AG10803 (cell line): ENCODE data around the gene KRTAP5-7.

ENCODE experiments used
- DNase-seq: peaks from one replicate; pipeline ENCODE4 v3.0.0; 2010; ENCODE audit warnings: low read depth
- H3K4me3 ChIP-seq: 2 replicates; pipeline ENCODE4 v1.5.1; 2011; ENCODE audit warnings: mild to moderate bottlenecking, low read length, control low read depth
- CTCF ChIP-seq: conservative IDR thresholded peaks from 2 replicates; pipeline ENCODE4 v1.5.1; 2011; ENCODE audit warnings: mild to moderate bottlenecking, low read length, control low read depth, inconsistent platforms

The KRTAP5-7 gene

GRCh38 chr11:71544525-71545214, 17.6 kb downstream of the KRTAP5-7 start:
- DNase-seq = no peak
- TF ChIP-seq CTCF = no peak
- no peak overlapping the region for H3K4me3 ChIP-seq

- no peak for TF ChIP-seq CTCF
- no peak overlapping the region for H3K4me3 ChIP-seq
- no peak for DNase-seq
These were observed 18.4 kb downstream of the KRTAP5-7 start for GRCh38 chr11:71545405-71545966.

- no peak within 1 kb of the TSS for H3K4me3 ChIP-seq
- DNase-seq = no peak
These were observed 21.1 kb downstream of the KRTAP5-7 start, which contains the start of gene KRTAP5-9 for GRCh38 chr11:71548120-71548519. KRTAP5-9 (plus strand) TSS chr11:71548420; CDS start chr11:71548658, 238 bp downstream.

GRCh38 chr11:71548716-71549151, 21.7 kb downstream of the KRTAP5-7 start:
- TF ChIP-seq CTCF = no peak
- no peak overlapping the region for H3K4me3 ChIP-seq
- no peak for DNase-seq

More at GRCh38 chr11:71548120-71548519, 21.1 kb downstream of the KRTAP5-7 start, which contains the start of gene KRTAP5-9:
- TF ChIP-seq CTCF = no peak

- TF ChIP-seq CTCF = no peak
- DNase-seq = no peak
- H3K4me3 ChIP-seq = no peak overlapping the region
These were observed 24.6 kb downstream of the KRTAP5-7 start for GRCh38 chr11:71551711-71552110.

- no peak for TF ChIP-seq CTCF
- no peak overlapping the region for H3K4me3 ChIP-seq
- DNase-seq = no peak
These were observed 27.9 kb downstream of the KRTAP5-7 start for GRCh38 chr11:71554996-71555395.

- no peak for TF ChIP-seq CTCF
- H3K4me3 ChIP-seq = no peak overlapping the region
- no peak for DNase-seq
These were observed 28.4 kb downstream of the KRTAP5-7 start for GRCh38 chr11:71555508-71555907.
